Omental fat pad (tissue), 4 donors: Measurements from ENCODE around the gene GALNT12. TPM values are rescaled to one million over a fixed set of nuclear protein-coding genes. Genes with fewer than 3 reads are reported as not detected.

Experiments used
- ATAC-seq: fragments of 150-250 bp; one replicate; pipeline ENCODE4 v1.9.1; 2016; ENCODE audit warnings: mild to moderate bottlenecking, moderate library complexity; ENCODE audit not compliant: low FRiP score
- DNase-seq: peaks from one replicate; pipeline ENCODE4 v3.0.0-alpha.2; 2019; ENCODE audit warnings: low spot score
- total RNA-seq, 4 donors: library from RNA; depleted of rRNA; stranded (reverse); fragments of >200 nt; gene quantifications; one replicate each; pipeline ENCODE4 v1.1.0, GENCODE V29; 2016
- TF ChIP-seq, protein P1 (sequence below), 3 donors: fragments of 450-650 bp; IDR thresholded peaks; one replicate each; pipeline ENCODE4 v1.5.1; 2016 to 2017; ENCODE audit warnings: antibody characterized with exemption in 3 of 3, mild to moderate bottlenecking in 3 of 3, moderate library complexity in 2 of 3

GALNT12 gene
- total RNA-seq, 4 donors from 2014 or later = 1.6 to 6.6 (median 4.5) TPM

DNA sequence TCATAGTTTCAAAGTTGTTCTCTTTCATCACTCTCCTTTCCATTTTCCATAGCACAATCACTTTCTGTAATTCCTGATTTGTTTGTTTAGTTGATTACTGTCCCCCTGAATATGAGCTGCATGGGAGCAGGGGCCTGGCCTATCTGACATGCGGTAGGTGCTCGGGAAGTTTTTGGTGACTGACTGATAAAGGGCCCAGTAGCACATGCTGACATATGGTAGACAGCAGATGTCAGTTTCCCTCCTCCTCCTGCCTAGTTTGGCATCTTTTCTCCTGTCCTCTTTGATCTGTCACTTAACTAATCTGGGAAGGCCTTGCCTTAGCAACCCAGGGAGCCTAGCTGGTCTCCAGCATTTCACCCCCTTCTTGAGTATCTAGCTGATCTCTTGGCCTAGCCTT, 14.4 kb downstream of the GALNT12 start:
- no peak for ATAC-seq
- no peak for DNase-seq

GRCh38 chr9:98822661-98823060, 15.2 kb downstream of the GALNT12 start:
- DNase-seq (no peak), ATAC-seq (no peak)
- TF ChIP-seq, protein P1, sequence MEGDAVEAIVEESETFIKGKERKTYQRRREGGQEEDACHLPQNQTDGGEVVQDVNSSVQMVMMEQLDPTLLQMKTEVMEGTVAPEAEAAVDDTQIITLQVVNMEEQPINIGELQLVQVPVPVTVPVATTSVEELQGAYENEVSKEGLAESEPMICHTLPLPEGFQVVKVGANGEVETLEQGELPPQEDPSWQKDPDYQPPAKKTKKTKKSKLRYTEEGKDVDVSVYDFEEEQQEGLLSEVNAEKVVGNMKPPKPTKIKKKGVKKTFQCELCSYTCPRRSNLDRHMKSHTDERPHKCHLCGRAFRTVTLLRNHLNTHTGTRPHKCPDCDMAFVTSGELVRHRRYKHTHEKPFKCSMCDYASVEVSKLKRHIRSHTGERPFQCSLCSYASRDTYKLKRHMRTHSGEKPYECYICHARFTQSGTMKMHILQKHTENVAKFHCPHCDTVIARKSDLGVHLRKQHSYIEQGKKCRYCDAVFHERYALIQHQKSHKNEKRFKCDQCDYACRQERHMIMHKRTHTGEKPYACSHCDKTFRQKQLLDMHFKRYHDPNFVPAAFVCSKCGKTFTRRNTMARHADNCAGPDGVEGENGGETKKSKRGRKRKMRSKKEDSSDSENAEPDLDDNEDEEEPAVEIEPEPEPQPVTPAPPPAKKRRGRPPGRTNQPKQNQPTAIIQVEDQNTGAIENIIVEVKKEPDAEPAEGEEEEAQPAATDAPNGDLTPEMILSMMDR (IDR thresholded peaks at IDR 0.05) = no peak

More for the DNA sequence above, 14.4 kb downstream of the GALNT12 start:
- TF ChIP-seq, protein P1 (IDR thresholded peaks at IDR 0.05) = no peak

DNA sequence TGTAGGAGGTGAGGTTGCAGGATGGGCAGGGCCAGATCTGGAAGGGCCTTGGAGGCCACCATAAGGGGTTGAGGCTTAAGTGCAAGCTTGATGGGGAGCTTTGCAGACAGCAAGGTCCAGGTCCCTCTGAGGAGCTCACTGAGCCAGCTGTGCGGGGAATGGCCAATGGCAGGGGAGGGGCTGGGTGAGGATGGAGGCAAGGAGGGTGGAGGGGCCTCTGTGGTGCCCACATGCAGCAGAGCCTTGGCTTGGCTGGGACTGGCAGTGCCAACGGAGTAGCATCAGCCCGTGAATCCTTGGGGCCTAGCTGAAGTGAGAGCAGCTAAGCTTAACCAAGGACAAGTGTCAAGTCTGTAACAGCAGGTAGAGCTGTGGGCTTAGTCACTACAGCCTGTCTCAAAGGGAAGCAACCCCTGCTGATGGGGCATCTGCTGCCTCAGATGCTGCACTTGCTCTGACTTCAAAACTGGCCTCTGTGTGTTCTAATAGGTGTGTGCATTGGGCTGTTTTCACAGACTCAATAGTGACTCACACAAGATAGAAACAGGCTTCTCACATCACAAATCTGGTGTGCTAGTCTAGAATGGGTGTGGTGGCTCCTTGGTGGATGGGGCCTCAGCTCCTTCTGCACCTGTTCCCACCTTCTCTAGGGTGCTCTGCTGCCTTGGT, 16.3 kb downstream of the GALNT12 start:
- TF ChIP-seq, protein P1 (IDR thresholded peaks at IDR 0.05) = no peak
- DNase-seq = no peak
- no peak for ATAC-seq

DNA sequence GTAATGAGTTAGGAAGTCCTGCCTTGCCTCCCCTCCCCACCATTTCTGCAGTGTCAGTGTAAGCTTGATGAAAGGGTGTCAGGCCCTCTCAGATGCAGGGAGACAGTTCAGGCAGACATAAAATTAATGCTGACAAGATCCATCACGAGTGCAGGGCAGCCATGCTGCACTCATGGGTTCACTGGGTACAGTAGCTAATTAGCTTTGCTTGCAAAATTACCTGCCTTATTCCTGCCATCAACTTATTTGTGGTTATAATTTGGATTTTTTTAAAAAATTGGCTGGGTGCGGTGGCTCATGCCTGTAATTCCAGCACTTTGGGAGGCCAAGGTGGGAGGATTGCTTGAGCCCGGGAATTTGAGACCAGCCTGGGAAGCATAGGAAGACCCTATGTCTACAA, 17.9 kb downstream of the GALNT12 start:
- ATAC-seq (no peak), DNase-seq (no peak)
- TF ChIP-seq, protein P1 (IDR thresholded peaks at IDR 0.05) = no peak

DNA sequence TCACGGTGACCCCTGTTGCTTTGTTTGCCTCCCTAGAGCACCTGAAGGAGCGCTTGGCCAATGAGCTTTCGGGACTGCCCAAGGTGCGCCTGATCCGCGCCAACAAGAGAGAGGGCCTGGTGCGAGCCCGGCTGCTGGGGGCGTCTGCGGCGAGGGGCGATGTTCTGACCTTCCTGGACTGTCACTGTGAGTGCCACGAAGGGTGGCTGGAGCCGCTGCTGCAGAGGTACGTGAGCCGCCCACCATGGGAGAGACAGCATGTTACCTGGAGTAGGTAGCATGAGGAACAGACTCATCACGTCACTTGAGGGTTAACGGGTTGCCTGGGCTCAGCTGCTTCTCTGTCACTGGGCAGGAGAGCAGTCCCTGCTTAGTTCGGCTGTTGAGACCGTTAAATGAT, 19.2 kb downstream of the GALNT12 start:
- DNase-seq = no peak
- no peak for ATAC-seq
- TF ChIP-seq, protein P1 (IDR thresholded peaks at IDR 0.05) = no peak

DNA sequence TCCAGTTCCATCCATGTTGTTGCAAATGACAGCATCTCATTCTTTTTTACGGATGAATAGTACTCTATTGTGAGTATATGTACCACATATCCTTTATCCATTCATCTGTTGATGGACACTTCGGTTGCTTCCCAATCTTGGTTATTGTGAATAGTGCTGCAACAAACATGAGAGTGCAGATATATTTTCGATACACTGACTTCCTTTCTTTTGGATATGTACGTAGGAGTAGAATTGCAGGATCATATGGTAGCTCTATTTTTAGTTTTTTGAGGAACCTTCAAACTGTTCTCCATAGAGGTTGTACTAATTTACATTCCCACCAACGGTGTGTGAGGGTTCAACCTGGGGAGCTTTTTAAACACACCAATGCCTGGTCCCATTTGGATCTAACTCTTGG, 22.3 kb downstream of the GALNT12 start:
- ATAC-seq (no peak), DNase-seq (no peak)
- TF ChIP-seq, protein P1 (IDR thresholded peaks at IDR 0.05) = no peak

- no peak for ATAC-seq
- DNase-seq = no peak
- TF ChIP-seq, protein P1 (IDR thresholded peaks at IDR 0.05) = no peak
Measured at GRCh38 chr9:98830554-98830953, 23.1 kb downstream of the GALNT12 start.
